Measurements from ENCODE around the gene BCL2. TPM values are rescaled to one million over a fixed set of nuclear protein-coding genes. Genes with fewer than 3 reads are reported as not detected.

BCL2 gene
- total RNA-seq, 4 donors from 2014 or later, result 16.2 to 54.5 (median 20.7) TPM

DNA sequence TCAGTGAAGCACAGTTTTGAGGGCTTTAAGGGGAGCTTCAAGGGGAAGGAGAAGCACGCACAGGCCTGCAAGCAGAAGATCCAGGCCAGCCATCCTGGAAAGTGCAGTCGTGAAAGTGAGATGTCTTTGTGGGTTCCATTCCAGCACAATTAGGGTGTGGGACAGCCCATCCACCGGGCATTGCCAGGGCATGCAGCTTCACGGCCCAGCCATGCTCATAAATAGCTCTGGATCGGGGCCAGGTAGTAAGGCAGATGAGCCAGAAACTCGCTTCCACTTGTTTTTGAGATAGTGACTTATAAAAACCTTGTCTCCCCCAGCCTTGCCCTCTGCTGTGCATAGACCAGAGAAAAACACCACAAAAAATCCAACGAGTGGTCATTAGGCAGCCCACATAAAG lies 26.5 kb upstream of the BCL2 start:
- Histone ChIP-seq H3K36me3 (peaks cover 0 to 69% (median 0%) of the 10 kb centered on the region in 3 donors), H3K27me3 (no peaks in the 10 kb centered on the region)
- DNase-seq, result no peak

DNA sequence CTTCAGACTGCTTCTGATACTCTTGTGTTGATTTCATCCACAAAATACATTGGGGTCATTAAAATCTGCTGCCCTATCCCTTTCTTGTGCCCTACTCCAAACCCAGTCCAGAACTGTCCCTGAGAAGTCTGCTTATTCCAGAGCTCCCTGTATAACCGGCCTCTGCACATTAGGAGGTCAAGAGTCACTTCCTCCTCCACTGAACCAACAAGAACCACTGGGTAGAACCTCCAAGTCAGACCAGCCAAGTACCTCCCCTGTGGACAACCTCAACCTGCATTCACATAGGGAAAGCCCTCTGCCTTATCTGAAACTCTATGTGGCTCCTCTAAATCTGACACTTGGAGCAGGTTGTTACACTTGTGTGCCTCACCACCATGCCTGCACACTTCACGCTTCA lies 25.3 kb upstream of the BCL2 start:
- Histone ChIP-seq H3K4me1 (peaks cover 0 to 10% (median 0%) of the 10 kb centered on the region in 4 donors), H3K27ac (no peak overlapping the region), H3K36me3 (peaks cover 0 to 64% (median 0%) of the 10 kb centered on the region in 3 donors), H3K27me3 (no peaks in the 10 kb centered on the region), H3K9me3 (no peaks in the 10 kb centered on the region), H3K4me3 (no peak overlapping the region)
- DNase-seq, result no peak
- no peak for TF ChIP-seq POLR2A (IDR thresholded peaks at IDR 0.05)
- TF ChIP-seq, protein P1, sequence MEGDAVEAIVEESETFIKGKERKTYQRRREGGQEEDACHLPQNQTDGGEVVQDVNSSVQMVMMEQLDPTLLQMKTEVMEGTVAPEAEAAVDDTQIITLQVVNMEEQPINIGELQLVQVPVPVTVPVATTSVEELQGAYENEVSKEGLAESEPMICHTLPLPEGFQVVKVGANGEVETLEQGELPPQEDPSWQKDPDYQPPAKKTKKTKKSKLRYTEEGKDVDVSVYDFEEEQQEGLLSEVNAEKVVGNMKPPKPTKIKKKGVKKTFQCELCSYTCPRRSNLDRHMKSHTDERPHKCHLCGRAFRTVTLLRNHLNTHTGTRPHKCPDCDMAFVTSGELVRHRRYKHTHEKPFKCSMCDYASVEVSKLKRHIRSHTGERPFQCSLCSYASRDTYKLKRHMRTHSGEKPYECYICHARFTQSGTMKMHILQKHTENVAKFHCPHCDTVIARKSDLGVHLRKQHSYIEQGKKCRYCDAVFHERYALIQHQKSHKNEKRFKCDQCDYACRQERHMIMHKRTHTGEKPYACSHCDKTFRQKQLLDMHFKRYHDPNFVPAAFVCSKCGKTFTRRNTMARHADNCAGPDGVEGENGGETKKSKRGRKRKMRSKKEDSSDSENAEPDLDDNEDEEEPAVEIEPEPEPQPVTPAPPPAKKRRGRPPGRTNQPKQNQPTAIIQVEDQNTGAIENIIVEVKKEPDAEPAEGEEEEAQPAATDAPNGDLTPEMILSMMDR (IDR thresholded peaks at IDR 0.05), result no peak

More for the DNA sequence above, 26.5 kb upstream of the BCL2 start:
- Histone ChIP-seq H3K4me3 (no peak overlapping the region), H3K9me3 (no peaks in the 10 kb centered on the region), H3K27ac (no peak overlapping the region), H3K4me1 (peaks cover 0 to 10% (median 0%) of the 10 kb centered on the region in 4 donors)
- TF ChIP-seq, protein P1 (IDR thresholded peaks at IDR 0.05), result no peak
- no peak for TF ChIP-seq POLR2A (IDR thresholded peaks at IDR 0.05)

DNA sequence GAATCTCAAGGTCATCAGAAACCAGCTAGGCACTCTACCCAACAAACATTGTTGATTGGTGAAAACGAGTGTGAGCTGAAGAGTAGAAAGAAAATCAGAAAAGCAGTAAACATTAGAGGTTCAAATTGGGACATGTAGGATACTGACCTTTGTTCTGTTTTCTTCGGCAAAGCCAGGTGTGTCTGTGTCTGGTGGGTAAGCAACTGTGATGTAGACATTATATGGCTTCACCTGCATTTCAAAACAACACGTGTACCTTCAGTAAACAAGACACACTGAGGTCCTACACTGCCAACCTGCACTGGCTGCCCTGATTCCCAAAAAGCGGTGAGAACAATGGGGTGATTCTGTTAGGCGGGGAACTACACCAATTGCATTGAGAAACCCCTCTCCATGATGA lies 24.7 kb upstream of the BCL2 start:
- Histone ChIP-seq H3K4me3 (no peak overlapping the region), H3K27ac (no peak overlapping the region), H3K9me3 (no peaks in the 10 kb centered on the region), H3K4me1 (peaks cover 0 to 10% (median 0%) of the 10 kb centered on the region in 4 donors), H3K36me3 (peaks cover 0 to 60% (median 0%) of the 10 kb centered on the region in 3 donors), H3K27me3 (no peaks in the 10 kb centered on the region)
- DNase-seq, result no peak
- no peak for TF ChIP-seq POLR2A (IDR thresholded peaks at IDR 0.05)
- TF ChIP-seq, protein P1 (IDR thresholded peaks at IDR 0.05), result no peak

DNA sequence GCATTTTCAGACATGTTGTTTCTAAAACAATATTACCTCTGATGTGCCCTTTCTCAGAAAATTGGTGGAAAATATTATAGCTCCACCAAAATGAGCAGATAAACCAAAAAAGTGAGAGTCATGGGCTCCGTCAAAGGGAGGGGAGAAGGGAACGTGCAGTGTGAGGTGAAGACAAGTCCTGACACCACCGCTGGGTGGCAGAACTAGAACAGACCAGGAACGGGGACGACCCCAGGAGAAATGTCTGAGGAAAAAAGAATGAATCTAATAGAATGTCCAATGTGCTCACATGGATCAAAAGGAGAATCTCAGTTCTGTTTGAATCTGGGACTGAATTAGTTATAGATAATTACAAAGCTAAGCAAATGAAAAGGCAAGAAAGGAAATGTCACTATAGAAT lies 22.6 kb upstream of the BCL2 start:
- no peak overlapping the region for H3K4me3 ChIP-seq
- no peaks in the 10 kb centered on the region for H3K9me3 ChIP-seq
- H3K27me3 ChIP-seq, result no peaks in the 10 kb centered on the region
- DNase-seq, result no peak
- H3K4me1 ChIP-seq, result peaks cover 0 to 10% (median 0%) of the 10 kb centered on the region in 4 donors
- TF ChIP-seq POLR2A (IDR thresholded peaks at IDR 0.05), result no peak
- TF ChIP-seq, protein P1 (IDR thresholded peaks at IDR 0.05), result peak in 4 of 6 experiments; percentile 14 to 32 (median 22)
- H3K36me3 ChIP-seq, result peaks cover 0 to 60% (median 0%) of the 10 kb centered on the region in 3 donors
- H3K27ac ChIP-seq, result no peak overlapping the region

DNA sequence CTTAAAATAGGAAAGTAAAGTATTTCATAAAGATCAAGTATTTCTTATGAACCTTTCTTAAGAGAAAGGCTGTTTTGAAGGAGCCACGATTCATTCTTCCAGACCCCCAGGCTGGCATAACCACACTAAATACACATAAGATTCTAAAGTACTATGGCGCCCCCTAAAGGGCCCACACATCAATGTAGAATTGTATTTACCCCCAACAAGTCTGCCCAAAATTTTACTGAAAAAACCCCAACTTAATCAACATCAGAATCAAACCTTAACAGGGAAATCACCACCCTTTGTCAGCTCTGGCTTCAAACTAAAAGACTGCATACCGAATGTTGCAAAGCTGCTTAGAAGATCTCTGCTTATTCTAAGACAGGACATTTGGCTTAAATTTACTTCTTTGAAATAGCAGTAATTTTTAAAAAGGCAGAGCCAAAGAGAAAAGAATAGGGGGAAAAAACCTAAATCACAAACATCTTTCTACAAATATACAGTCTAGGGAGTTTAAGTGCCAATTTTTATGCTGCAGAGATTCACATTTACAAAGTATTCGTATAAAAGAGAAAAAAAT lies 20.4 kb upstream of the BCL2 start:
- no peaks in the 10 kb centered on the region for H3K9me3 ChIP-seq
- TF ChIP-seq POLR2A (IDR thresholded peaks at IDR 0.05), result no peak
- TF ChIP-seq, protein P1 (IDR thresholded peaks at IDR 0.05), result peak; percentile 11 to 54 (median 42)
- H3K4me1 ChIP-seq, result peaks cover 0 to 6% (median 0%) of the 10 kb centered on the region in 4 donors
- H3K36me3 ChIP-seq, result peaks cover 0 to 69% (median 0%) of the 10 kb centered on the region in 3 donors
- no peak overlapping the region for H3K4me3 ChIP-seq
- H3K27ac ChIP-seq, result no peak overlapping the region
- no peaks in the 10 kb centered on the region for H3K27me3 ChIP-seq
- DNase-seq, result peak in 1 of 3 donors; percentile 58

Measured in Peyer's patch (tissue), 4 donors.